ENCODE data around the gene LDLRAD4. TPM values are rescaled to one million over a fixed set of nuclear protein-coding genes. Genes with fewer than 3 reads are reported as not detected.
A peak's percentile ranks its signal among the peaks of the same experiment; 100 is the strongest.

The LDLRAD4 gene
- total and polyA plus RNA-seq, 11 donors: 10.4 to 44.0 (median 29.6) TPM

DNA sequence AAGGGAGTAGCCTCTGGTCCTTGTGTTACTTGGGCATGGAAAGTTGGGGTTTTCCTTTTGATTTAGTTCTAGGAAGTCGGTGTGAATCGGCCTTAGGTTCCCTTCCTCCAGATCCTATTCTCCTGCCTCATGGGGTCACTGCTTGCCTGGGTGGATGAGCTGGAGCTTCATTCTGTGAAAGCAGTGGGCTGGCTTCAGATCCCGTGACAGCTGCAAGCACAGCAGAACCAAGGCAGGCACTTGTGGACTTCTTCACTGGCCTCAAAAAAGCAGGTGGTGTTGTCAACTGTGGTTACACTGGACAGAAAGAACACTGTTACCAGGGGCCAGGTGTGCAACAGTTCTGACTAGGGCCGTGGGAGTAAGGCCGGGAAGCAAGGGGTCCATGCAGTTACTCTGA, 243.4 kb downstream of the LDLRAD4 start:
- H3K9me3 ChIP-seq: peaks cover 0 to 7% (median 0%) of the 10 kb centered on the region in 12 donors
- no peaks in the 10 kb centered on the region for H3K36me3 ChIP-seq
- TF ChIP-seq CTCF (IDR thresholded peaks at IDR 0.05) (no peak), POLR2A (IDR thresholded peaks at IDR 0.05) (no peak)
- H3K4me3 ChIP-seq: no peak overlapping the region
- ATAC-seq (no peak), DNase-seq (no peak)
- H3K27ac ChIP-seq: no peak overlapping the region
- no peaks in the 10 kb centered on the region for H3K27me3 ChIP-seq
- WGBS, 4 donors: 73 to 92% (median 84%) methylated on average over 5 of the region's 5 CpGs
- intact Hi-C loops (cut with DNase I): loop anchor here in 1 of 10 donors (5.0 kb wide), 1 partner anchor 245 kb away; the partner anchor contains the start of gene LDLRAD4
- H3K4me1 ChIP-seq: peaks cover 0 to 53% (median 31%) of the 10 kb centered on the region in 12 donors

GRCh38 chr18:13462686-13463085, 244.1 kb downstream of the LDLRAD4 start:
- WGBS, 4 donors: 90 to 97% (median 93%) methylated on average over 10 to 11 of the region's 11 CpGs
- Histone ChIP-seq H3K36me3 (no peaks in the 10 kb centered on the region), H3K27ac (no peak overlapping the region), H3K9me3 (peaks cover 0 to 10% (median 0%) of the 10 kb centered on the region in 12 donors), H3K4me3 (no peak overlapping the region), H3K4me1 (peaks cover 0 to 52% (median 30%) of the 10 kb centered on the region in 12 donors), H3K27me3 (no peaks in the 10 kb centered on the region)
- TF ChIP-seq CTCF (IDR thresholded peaks at IDR 0.05): no peak
- no peak for TF ChIP-seq POLR2A (IDR thresholded peaks at IDR 0.05)
- no peak for DNase-seq
- ATAC-seq: no peak
- intact Hi-C loops (cut with DNase I): loop anchor here in 1 of 10 donors (5.0 kb wide), 1 partner anchor 245 kb away; the partner anchor contains the start of gene LDLRAD4

DNA sequence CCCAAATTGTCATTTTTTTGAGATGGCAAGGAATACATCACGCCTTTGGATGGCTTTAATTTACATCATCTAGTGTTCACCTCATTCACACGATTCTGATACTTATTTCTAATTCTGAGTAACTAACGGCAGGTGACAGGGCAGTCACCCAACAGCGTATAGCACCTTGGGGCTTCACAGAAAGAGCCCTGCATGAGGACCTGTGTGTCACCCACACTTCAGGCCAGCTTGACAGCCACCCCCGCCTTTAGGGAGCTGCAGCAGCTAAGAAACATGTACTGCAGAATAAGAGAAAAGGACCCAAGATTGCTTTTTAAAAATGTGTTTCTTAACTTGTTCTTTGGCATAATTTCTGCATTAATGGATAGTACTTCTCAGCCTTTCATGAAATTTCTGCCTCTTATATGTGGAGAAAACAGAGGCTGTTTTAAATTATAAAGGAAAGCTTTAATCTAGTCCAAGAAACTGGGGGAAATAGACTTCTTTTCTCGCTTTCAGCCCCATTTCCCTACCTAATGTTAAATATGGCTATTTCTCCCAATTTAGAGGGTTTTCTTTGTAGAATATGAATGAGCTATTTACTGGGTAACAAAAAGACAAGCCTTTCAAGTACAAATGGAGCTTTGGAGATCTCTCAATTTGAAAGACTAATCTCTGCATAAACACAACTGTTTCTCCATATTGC, 245.1 kb downstream of the LDLRAD4 start:
- WGBS, 4 donors: 76 to 91% (median 91%) methylated on average over 6 of the region's 6 CpGs
- TF ChIP-seq CTCF (IDR thresholded peaks at IDR 0.05) (no peak), POLR2A (IDR thresholded peaks at IDR 0.05) (no peak)
- intact Hi-C loops (cut with DNase I): loop anchor here in 1 of 10 donors (5.0 kb wide), 1 partner anchor 246 kb away; the partner anchor contains the start of gene LDLRAD4
- H3K4me1 ChIP-seq: peaks cover 0 to 52% (median 30%) of the 10 kb centered on the region in 12 donors
- H3K36me3 ChIP-seq: no peaks in the 10 kb centered on the region
- peak overlapping the region in 1 of 12 donors; percentile 88 for H3K27ac ChIP-seq
- H3K9me3 ChIP-seq: peaks cover 0 to 7% (median 0%) of the 10 kb centered on the region in 12 donors
- no peak for DNase-seq
- no peak for ATAC-seq
- no peak overlapping the region for H3K4me3 ChIP-seq
- H3K27me3 ChIP-seq: no peaks in the 10 kb centered on the region

DNA sequence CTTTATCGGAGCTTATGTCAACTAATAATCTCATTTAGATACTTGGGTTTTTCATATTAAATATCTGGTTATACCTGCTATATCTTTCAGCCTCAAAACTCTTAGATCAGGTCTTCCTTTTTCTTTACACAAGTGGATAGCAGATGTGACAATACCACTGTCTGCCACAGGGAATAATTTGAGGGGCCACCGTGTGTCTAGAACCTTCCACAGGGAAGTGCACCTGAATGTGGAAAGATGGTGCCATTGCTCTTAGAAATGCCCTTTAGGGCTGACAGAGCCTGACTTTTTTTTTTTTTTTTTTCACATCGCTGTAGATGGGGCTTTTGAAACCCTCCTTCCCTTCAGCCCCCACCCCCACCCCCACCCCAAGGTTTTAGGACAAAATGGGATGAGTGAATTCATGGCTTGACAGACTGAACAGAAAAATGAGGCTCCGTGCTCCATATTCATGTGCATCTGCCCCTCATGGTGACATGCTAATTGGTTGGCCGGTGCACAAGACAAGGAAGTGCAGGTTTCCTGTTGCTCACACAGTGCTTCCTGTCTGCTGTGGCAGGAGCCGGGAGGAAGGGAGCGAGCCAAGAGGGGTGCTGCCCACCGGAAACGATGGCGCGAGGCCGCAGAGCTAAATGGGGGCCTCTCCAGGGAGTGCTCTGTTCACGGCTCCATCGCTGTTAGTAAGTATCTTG, 246.0 kb downstream of the LDLRAD4 start:
- ATAC-seq: peak; percentile 78 to 93 (median 87)
- Histone ChIP-seq H3K4me3 (peak overlapping the region in 5 of 12 donors; percentile 11 to 54 (median 15)), H3K27me3 (no peaks in the 10 kb centered on the region), H3K36me3 (no peaks in the 10 kb centered on the region), H3K27ac (peak overlapping the region in 10 of 12 donors; percentile 21 to 88 (median 48)), H3K4me1 (peaks cover 0 to 52% (median 30%) of the 10 kb centered on the region in 12 donors), H3K9me3 (peaks cover 0 to 5% (median 0%) of the 10 kb centered on the region in 12 donors)
- TF ChIP-seq CTCF (IDR thresholded peaks at IDR 0.05): no peak
- no peak for TF ChIP-seq POLR2A (IDR thresholded peaks at IDR 0.05)
- 33 to 51% (median 42%) methylated on average over 14 of the region's 14 CpGs for WGBS, 4 donors
- DNase-seq: peak; percentile 66 to 84 (median 74)
- intact Hi-C loops (cut with DNase I): loop anchor here in 1 of 10 donors (5.0 kb wide), 1 partner anchor 247 kb away; the partner anchor contains the start of gene LDLRAD4
